ENCODE measurements around the gene RNF141. TPM values are rescaled to one million over a fixed set of nuclear protein-coding genes. Genes with fewer than 3 reads are reported as not detected.

RNF141 gene
- total and polyA plus RNA-seq, 10 of the 15 experiments (the other 5 are each of a cell fraction or from before 2014, with no cell fraction given), result 7.6 to 36.8 (median 13.6) TPM

DNA sequence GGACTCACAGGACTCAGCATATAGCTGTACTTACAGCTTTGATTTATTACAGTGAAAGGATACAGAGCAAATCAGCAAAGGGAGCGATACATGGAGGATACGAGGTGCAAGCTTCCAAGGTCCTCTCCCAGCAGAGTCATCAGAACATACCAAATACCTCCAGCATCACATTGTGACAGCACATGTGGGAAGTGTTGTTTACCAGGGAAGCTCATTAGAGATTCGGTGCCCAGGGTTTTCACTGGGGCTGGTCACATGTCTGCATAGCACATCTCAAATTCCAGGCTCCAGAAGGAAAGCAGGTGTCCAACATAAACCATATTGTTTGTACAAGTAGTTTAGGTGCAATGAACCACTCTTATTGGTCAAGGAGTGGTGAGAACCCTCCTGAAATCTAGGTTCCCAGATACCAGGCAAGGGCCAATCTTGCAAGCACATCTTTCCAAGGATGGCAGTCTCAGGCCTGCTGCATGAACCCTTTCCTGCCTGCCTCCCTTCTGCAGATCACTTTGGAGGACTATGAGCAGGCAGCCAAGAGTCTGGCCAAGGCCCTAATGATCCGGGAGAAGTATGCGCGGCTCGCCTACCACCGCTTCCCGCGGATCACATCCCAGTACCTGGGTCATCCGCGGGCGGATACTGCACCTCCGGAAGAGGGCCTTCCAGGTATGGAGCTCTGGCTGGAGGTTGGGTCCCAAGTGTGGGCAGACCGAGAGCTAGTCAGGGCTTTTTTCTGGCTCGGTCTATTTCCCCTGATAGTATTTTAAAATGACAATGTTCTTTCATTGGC lies 59.2 kb downstream of the RNF141 start:
- FAIRE-seq, result no peak

DNA sequence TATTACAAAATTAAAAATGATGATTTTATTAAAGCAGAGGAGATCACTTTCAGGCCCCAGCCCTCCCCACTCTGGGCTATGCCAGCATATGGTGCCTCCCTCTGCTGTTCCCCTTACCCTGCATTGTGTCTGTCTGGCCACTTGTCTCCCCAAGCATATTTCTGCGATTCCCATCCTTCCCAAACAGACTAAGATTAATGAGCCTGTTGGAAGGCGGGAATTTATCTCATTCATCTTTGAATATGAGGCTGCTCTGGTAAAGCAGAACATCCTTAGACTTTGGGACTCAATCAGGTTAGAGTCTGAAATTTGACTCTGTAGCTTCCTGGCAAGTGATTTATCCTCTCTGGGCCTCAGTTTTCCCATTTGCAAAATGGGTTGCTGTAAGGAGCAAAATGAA lies 60.2 kb downstream of the RNF141 start:
- ChIA-PET RAD21 (ENCODE audit: unreplicated experiment) (no interaction called here), SMC1A (ENCODE audit: uncharacterized antibody, unreplicated experiment) (interaction anchor here (2.5 kb wide), 1 partner anchor 20 kb away, joined by 9 read pairs; no protein-coding TSS in a partner anchor), CTCF (interaction anchor here (0.7 kb wide), 1 partner anchor 28 kb away, joined by 3 read pairs; no protein-coding TSS in a partner anchor), POLR2A (no interaction called here)
- in situ Hi-C loops (cut with MboI), result no loop called here
- peaks cover 0 to 3% of the 10 kb centered on the region in 2 experiments; a peak in 3 of 4 replicates for H3K36me3 ChIP-seq (ENCODE audit: control insufficient read depth in 2 of 2, insufficient read depth in 2 of 2, low read length in 1 of 2)
- TF ChIP-seq, protein P1, sequence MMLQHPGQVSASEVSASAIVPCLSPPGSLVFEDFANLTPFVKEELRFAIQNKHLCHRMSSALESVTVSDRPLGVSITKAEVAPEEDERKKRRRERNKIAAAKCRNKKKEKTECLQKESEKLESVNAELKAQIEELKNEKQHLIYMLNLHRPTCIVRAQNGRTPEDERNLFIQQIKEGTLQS (IDR thresholded peaks at IDR 0.05; ENCODE audit: borderline replicate concordance, extremely low read depth, low read depth, low read length), result no peak
- TF ChIP-seq TARDBP (IDR thresholded peaks at IDR 0.05; ENCODE audit: borderline replicate concordance) (no peak), SIX5 (IDR thresholded peaks at IDR 0.05; ENCODE audit: low read depth, low read length, severe bottlenecking) (no peak), SMAD1 (IDR thresholded peaks at IDR 0.05; ENCODE audit: low read depth, partially characterized antibody) (no peak), RELA (IDR thresholded peaks at IDR 0.05; ENCODE audit: borderline replicate concordance, partially characterized antibody) (no peak), ETV6 (conservative IDR thresholded peaks at IDR 0.05 in 1 of 2, IDR thresholded peaks at IDR 0.05 in 1 of 2; ENCODE audit: borderline replicate concordance in 1 of 2, low read depth in 1 of 2) (no peak)
- TF ChIP-seq, protein P2, sequence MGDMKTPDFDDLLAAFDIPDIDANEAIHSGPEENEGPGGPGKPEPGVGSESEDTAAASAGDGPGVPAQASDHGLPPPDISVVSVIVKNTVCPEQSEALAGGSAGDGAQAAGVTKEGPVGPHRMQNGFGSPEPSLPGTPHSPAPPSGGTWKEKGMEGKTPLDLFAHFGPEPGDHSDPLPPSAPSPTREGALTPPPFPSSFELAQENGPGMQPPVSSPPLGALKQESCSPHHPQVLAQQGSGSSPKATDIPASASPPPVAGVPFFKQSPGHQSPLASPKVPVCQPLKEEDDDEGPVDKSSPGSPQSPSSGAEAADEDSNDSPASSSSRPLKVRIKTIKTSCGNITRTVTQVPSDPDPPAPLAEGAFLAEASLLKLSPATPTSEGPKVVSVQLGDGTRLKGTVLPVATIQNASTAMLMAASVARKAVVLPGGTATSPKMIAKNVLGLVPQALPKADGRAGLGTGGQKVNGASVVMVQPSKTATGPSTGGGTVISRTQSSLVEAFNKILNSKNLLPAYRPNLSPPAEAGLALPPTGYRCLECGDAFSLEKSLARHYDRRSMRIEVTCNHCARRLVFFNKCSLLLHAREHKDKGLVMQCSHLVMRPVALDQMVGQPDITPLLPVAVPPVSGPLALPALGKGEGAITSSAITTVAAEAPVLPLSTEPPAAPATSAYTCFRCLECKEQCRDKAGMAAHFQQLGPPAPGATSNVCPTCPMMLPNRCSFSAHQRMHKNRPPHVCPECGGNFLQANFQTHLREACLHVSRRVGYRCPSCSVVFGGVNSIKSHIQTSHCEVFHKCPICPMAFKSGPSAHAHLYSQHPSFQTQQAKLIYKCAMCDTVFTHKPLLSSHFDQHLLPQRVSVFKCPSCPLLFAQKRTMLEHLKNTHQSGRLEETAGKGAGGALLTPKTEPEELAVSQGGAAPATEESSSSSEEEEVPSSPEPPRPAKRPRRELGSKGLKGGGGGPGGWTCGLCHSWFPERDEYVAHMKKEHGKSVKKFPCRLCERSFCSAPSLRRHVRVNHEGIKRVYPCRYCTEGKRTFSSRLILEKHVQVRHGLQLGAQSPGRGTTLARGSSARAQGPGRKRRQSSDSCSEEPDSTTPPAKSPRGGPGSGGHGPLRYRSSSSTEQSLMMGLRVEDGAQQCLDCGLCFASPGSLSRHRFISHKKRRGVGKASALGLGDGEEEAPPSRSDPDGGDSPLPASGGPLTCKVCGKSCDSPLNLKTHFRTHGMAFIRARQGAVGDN (IDR thresholded peaks at IDR 0.05), result no peak
- intact Hi-C loops (cut with micrococcal nuclease; ENCODE audit: unreplicated experiment), result no loop called here
- H3K9me3 ChIP-seq (replicated peaks; ENCODE audit: control insufficient read depth, insufficient read depth, low read length), result no peaks in the 10 kb centered on the region
- H3K27me3 ChIP-seq (replicated peaks in 1 of 2; ENCODE audit: control insufficient read depth in 2 of 2, insufficient read depth in 2 of 2, low read length in 1 of 2), result no peaks in the 10 kb centered on the region; a peak in 1 of 4 replicates
- H3K4me3 ChIP-seq, result no peak overlapping the region
- 52% methylated on average over 2 of the region's 2 CpGs for WGBS (ENCODE audit: insufficient coverage, insufficient replicate concordance, low lambda C conversion rate, missing lambda C conversion rate)
- no TSS peak for BruUV-seq (replicated peaks)
- no peaks in the 10 kb centered on the region; the same call in 1 of the 2 replicates for H4K20me1 ChIP-seq (ENCODE audit: control insufficient read depth, insufficient read depth)
- DNase-seq (ENCODE audit: low read depth, low spot score) (no peak), FAIRE-seq (no peak), ATAC-seq (no peak)
- H3K27ac ChIP-seq (ENCODE audit: control insufficient read depth, insufficient read depth), result no peak overlapping the region
- no peaks in the 10 kb centered on the region for H3K4me1 ChIP-seq (ENCODE audit: control insufficient read depth, insufficient read depth, low read length)
- H2AFZ ChIP-seq (ENCODE audit: control insufficient read depth, low read depth, low read length), result no peak overlapping the region
- no peak overlapping the region for H3K9ac ChIP-seq (ENCODE audit: control insufficient read depth, insufficient read depth, low read length)
- H3K79me2 ChIP-seq (ENCODE audit: control insufficient read depth, insufficient read depth, low read length), result no peaks in the 10 kb centered on the region
- no peak overlapping the region for H3K4me2 ChIP-seq (ENCODE audit: control insufficient read depth, insufficient read depth)

More for the DNA sequence above, 59.2 kb downstream of the RNF141 start:
- H3K36me3 ChIP-seq (ENCODE audit: control insufficient read depth in 2 of 2, insufficient read depth in 2 of 2, low read length in 1 of 2), result peaks cover 0 to 3% of the 10 kb centered on the region in 2 experiments; a peak in 3 of 4 replicates
- H3K27ac ChIP-seq (ENCODE audit: control insufficient read depth, insufficient read depth), result no peak overlapping the region
- TF ChIP-seq ZSCAN29 (IDR thresholded peaks at IDR 0.05) (no peak), ZNF622 (IDR thresholded peaks at IDR 0.05) (no peak)
- CTCF ChIA-PET, result interaction anchor here (1.0 kb wide), 1 partner anchor 68 kb away, joined by 4 read pairs; no protein-coding TSS in a partner anchor
- H3K4me1 ChIP-seq (ENCODE audit: control insufficient read depth, insufficient read depth, low read length), result no peaks in the 10 kb centered on the region
- H3K4me3 ChIP-seq, result no peak overlapping the region
- H3K27me3 ChIP-seq (replicated peaks in 1 of 2; ENCODE audit: control insufficient read depth in 2 of 2, insufficient read depth in 2 of 2, low read length in 1 of 2), result no peaks in the 10 kb centered on the region; a peak in 1 of 4 replicates
- POLR2A ChIA-PET, result no interaction called here
- H4K20me1 ChIP-seq (ENCODE audit: control insufficient read depth, insufficient read depth), result no peaks in the 10 kb centered on the region
- H3K9me3 ChIP-seq (replicated peaks; ENCODE audit: control insufficient read depth, insufficient read depth, low read length), result no peaks in the 10 kb centered on the region
- 88% methylated on average over 16 of the region's 16 CpGs for WGBS (ENCODE audit: insufficient coverage, insufficient replicate concordance, low lambda C conversion rate, missing lambda C conversion rate)
- intact Hi-C loops (cut with micrococcal nuclease; ENCODE audit: unreplicated experiment) (no loop called here), in situ Hi-C loops (cut with MboI) (no loop called here)
- no peak for DNase-seq (ENCODE audit: low read depth, low spot score)
- H2AFZ ChIP-seq (ENCODE audit: control insufficient read depth, low read depth, low read length), result no peak overlapping the region
- BruUV-seq (replicated peaks), result no TSS peak
- ATAC-seq, result no peak
- RAD21 ChIA-PET (ENCODE audit: unreplicated experiment), result no interaction called here
- H3K79me2 ChIP-seq (ENCODE audit: control insufficient read depth, insufficient read depth, low read length), result no peaks in the 10 kb centered on the region
- SMC1A ChIA-PET (ENCODE audit: uncharacterized antibody, unreplicated experiment), result interaction anchor here (1.5 kb wide), 1 partner anchor 30 kb away, joined by 3 read pairs; no protein-coding TSS in a partner anchor
- H3K4me2 ChIP-seq (ENCODE audit: control insufficient read depth, insufficient read depth), result no peak overlapping the region
- H3K9ac ChIP-seq (ENCODE audit: control insufficient read depth, insufficient read depth, low read length), result no peak overlapping the region

Measured in GM12878 (cell line).